Prostate gland (tissue), 2 donors: ENCODE measurements around the gene SYCN.
"Not testable (repeated sequence)": the region's sequence is repeated elsewhere in the genome, so short reads cannot be mapped to it uniquely, and the experiment has no call there.

ENCODE experiments used
- POLR2A ChIP-seq: fragments of 450-650 bp; IDR thresholded peaks from one replicate; pipeline ENCODE4 v1.6.1; 2016; ENCODE audit warnings: antibody characterized with exemption, mild to moderate bottlenecking
- POLR2AphosphoS5 ChIP-seq: sonication (generic); formaldehyde crosslinking; IDR thresholded peaks from one replicate; pipeline ENCODE4 v1.6.1; 2017; ENCODE audit warnings: antibody characterized with exemption
- TF ChIP-seq, protein P1 (sequence below), 4 experiments: fragments of 200-600 bp in 2 of 4; fragments of 450-650 bp in 2 of 4; sonication (generic) in 2 of 4; IDR thresholded peaks; 1 replicate in 3 of 4; 2 replicates in 1 of 4; pipeline ENCODE4 v1.5.1; 2016 to 2019; ENCODE audit warnings: antibody characterized with exemption in 4 of 4, mild to moderate bottlenecking in 2 of 4, moderate library complexity in 2 of 4

- TF ChIP-seq, protein P1, sequence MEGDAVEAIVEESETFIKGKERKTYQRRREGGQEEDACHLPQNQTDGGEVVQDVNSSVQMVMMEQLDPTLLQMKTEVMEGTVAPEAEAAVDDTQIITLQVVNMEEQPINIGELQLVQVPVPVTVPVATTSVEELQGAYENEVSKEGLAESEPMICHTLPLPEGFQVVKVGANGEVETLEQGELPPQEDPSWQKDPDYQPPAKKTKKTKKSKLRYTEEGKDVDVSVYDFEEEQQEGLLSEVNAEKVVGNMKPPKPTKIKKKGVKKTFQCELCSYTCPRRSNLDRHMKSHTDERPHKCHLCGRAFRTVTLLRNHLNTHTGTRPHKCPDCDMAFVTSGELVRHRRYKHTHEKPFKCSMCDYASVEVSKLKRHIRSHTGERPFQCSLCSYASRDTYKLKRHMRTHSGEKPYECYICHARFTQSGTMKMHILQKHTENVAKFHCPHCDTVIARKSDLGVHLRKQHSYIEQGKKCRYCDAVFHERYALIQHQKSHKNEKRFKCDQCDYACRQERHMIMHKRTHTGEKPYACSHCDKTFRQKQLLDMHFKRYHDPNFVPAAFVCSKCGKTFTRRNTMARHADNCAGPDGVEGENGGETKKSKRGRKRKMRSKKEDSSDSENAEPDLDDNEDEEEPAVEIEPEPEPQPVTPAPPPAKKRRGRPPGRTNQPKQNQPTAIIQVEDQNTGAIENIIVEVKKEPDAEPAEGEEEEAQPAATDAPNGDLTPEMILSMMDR (IDR thresholded peaks at IDR 0.05) = not testable (repeated sequence)
- not testable (repeated sequence) for TF ChIP-seq POLR2AphosphoS5, POLR2A
These were observed 40.5 kb upstream of the SYCN start, which contains the start of gene IFNL3 for GRCh38 chr19:39244410-39245100.
